Lung (tissue), 12 donors: ENCODE data around the gene COL17A1. TPM values are rescaled to one million over a fixed set of nuclear protein-coding genes. Genes with fewer than 3 reads are reported as not detected.
A peak's percentile ranks its signal among the peaks of the same experiment; 100 is the strongest.

Source experiments
- ATAC-seq: fragments of 200-7000 bp; cut with Tn5 transposase; one replicate; pipeline ENCODE4 v1.9.1; 2020; ENCODE audit warnings: moderate number of reproducible peaks; ENCODE audit not compliant: insufficient read depth, low FRiP score
- DNase-seq, 3 donors: peaks; one replicate each; pipeline ENCODE4 v3.0.0-alpha.2; 2013 to 2017
- H3K27ac ChIP-seq, 2 donors: one replicate each; pipeline ENCODE4 v1.5.1; 2013; ENCODE audit warnings: mild to moderate bottlenecking in 2 of 2, moderate library complexity in 2 of 2, control low read depth in 1 of 2, inconsistent platforms in 1 of 2, low read depth in 1 of 2, low read length in 1 of 2
- H3K27me3 ChIP-seq, 3 donors: one replicate each; pipeline ENCODE4 v1.5.1; 2013; ENCODE audit warnings: low read length in 2 of 3; ENCODE audit not compliant: control insufficient read depth in 3 of 3, insufficient read depth in 3 of 3
- H3K36me3 ChIP-seq, 4 donors: one replicate each; pipeline ENCODE4 v1.5.1; 2013; ENCODE audit warnings: low read length in 4 of 4, mild to moderate bottlenecking in 1 of 4, moderate library complexity in 1 of 4; ENCODE audit not compliant: control insufficient read depth in 4 of 4, insufficient read depth in 4 of 4
- H3K4me1 ChIP-seq, 5 donors: one replicate each; pipeline ENCODE4 v1.5.1; 2013; ENCODE audit warnings: low read length in 5 of 5, mild to moderate bottlenecking in 2 of 5, moderate library complexity in 1 of 5; ENCODE audit not compliant: control insufficient read depth in 5 of 5, insufficient read depth in 5 of 5
- H3K4me3 ChIP-seq: one replicate; pipeline ENCODE4 v1.5.1; 2013; ENCODE audit warnings: mild to moderate bottlenecking, control low read depth, moderate library complexity
- H3K9ac ChIP-seq, 2 donors: one replicate each; pipeline ENCODE4 v1.5.1; 2013; ENCODE audit warnings: low read length in 2 of 2, control low read depth in 1 of 2; ENCODE audit not compliant: insufficient read depth in 1 of 2
- H3K9me3 ChIP-seq, 4 donors: one replicate each; pipeline ENCODE4 v1.5.1; 2013; ENCODE audit warnings: low read length in 3 of 4, mild to moderate bottlenecking in 1 of 4, moderate library complexity in 1 of 4; ENCODE audit not compliant: control insufficient read depth in 4 of 4, insufficient read depth in 3 of 4
- CTCF ChIP-seq: IDR thresholded peaks from 2 replicates; pipeline ENCODE4 v1.5.1; 2012; ENCODE audit warnings: mild to moderate bottlenecking; ENCODE audit errors: control extremely low read depth, extremely low read depth
- WGBS, 2 donors: extraction: QIAGEN DNeasy Blood & Tissue Kit; methylation state at CpG; one replicate each; pipeline ENCODE4 v1.1.7; 2013; 5-methylcytosine and 5-hydroxymethylcytosine counted together
- polyA plus RNA-seq, 2 donors: library from polyadenylated mRNA; stranded (reverse); fragments of 200-250 nt; gene quantifications; one replicate each; pipeline ENCODE4 v1.2.1, GENCODE V29; 2013
- total RNA-seq, 2 donors: library from RNA; depleted of rRNA in 1 of 2; stranded (reverse); fragments of >200 nt in 1 of 2; gene quantifications; one replicate each; pipeline ENCODE4 v1.2.1, GENCODE V29; 2014 to 2021
- donor health status: control.
- donor health status: control.
- donor health status: Bipolar disorder and iron deficiency.
- donor health status: healthy.
- donor health status: DM: yes; HTN: yes; CAD: no.

Gene COL17A1
- total and polyA plus RNA-seq, 4 donors, result 0.92 to 2.5 (median 2.2) TPM

- ATAC-seq, result no peak
- no peak overlapping the region for H3K9ac ChIP-seq
- TF ChIP-seq CTCF, result no peak
- no peaks in the 10 kb centered on the region for H3K27me3 ChIP-seq
- WGBS, 2 donors, result 65 to 67% methylated on average over 1 of the region's 1 CpG
- no peaks in the 10 kb centered on the region for H3K36me3 ChIP-seq
- H3K4me1 ChIP-seq, result peaks cover 0 to 11% (median 0%) of the 10 kb centered on the region in 5 donors
- no peaks in the 10 kb centered on the region for H3K9me3 ChIP-seq
- no peak overlapping the region for H3K27ac ChIP-seq
- H3K4me3 ChIP-seq, result no peak overlapping the region
- DNase-seq, result peak in 2 of 3 donors; percentile 20 to 37
Observed at GRCh38 chr10:104123397-104123796, 37.7 kb upstream of the COL17A1 start.

GRCh38 chr10:104122225-104123107 is 36.8 kb upstream of the COL17A1 start:
- DNase-seq (no peak), ATAC-seq (no peak)
- TF ChIP-seq CTCF, result no peak
- Histone ChIP-seq H3K27ac (peak overlapping the region; percentile 93), H3K4me1 (peaks cover 0 to 11% (median 0%) of the 10 kb centered on the region in 5 donors), H3K9ac (peak overlapping the region; percentile 91 to 94), H3K36me3 (no peaks in the 10 kb centered on the region), H3K4me3 (peak overlapping the region; percentile 80), H3K9me3 (no peaks in the 10 kb centered on the region), H3K27me3 (no peaks in the 10 kb centered on the region)
- 18% methylated on average over 23 of the region's 23 CpGs for WGBS, 2 donors

- Histone ChIP-seq H3K27ac (peak within 1 kb of the TSS; percentile 99 to 100), H3K4me1 (peaks cover 0 to 10% (median 0%) of the 10 kb centered on the region in 5 donors), H3K4me3 (peak within 1 kb of the TSS; percentile 80), H3K27me3 (no peaks in the 10 kb centered on the region), H3K36me3 (no peaks in the 10 kb centered on the region), H3K9me3 (no peaks in the 10 kb centered on the region), H3K9ac (peak within 1 kb of the TSS; percentile 98 to 99)
- peak; percentile 99 to 100 (median 99) for DNase-seq
- peak; percentile 23 for TF ChIP-seq CTCF
- WGBS, 2 donors, result 0 to 1% methylated on average over 66 to 67 of the region's 67 CpGs
- ATAC-seq, result peak; percentile 95
Observed at GRCh38 chr10:104121485-104122224, 36.0 kb upstream of the COL17A1 start, which contains the start of gene SFR1. Gene SFR1, plus strand, starts transcription at chr10:104122171. Its CDS starts 13 bp downstream, at chr10:104122184.
